GM23338 (cell line): ENCODE results near the gene SNTG2. TPM values are rescaled to one million over a fixed set of nuclear protein-coding genes. Genes with fewer than 3 reads are reported as not detected.

Experiments used
- ATAC-seq: fragments of 200-7000 bp; cut with Tn5 transposase; 3 replicates; pipeline ENCODE4 v1.9.1; 2020
- DNase-seq: peaks from one replicate; pipeline ENCODE4 v3.0.0-alpha.2; 2015; ENCODE audit warnings: low spot score
- H2AFZ ChIP-seq: fragments of 200-600 bp; sonication (generic); 2 replicates; pipeline ENCODE4 v1.8.0; 2016; ENCODE audit warnings: antibody characterized with exemption, mild to moderate bottlenecking, moderate library complexity
- H3F3A ChIP-seq: fragments of 200-600 bp; sonication (generic); replicated peaks from 2 replicates; pipeline ENCODE4 v1.8.0; 2017; ENCODE audit warnings: antibody characterized with exemption, mixed run types, low read depth
- H3K27ac ChIP-seq: fragments of 200-600 bp; sonication (generic); 2 replicates; pipeline ENCODE4 v1.6.1; 2016; ENCODE audit warnings: low read depth
- H3K27me3 ChIP-seq: fragments of 200-600 bp; sonication (generic); 2 replicates; pipeline ENCODE4 v1.8.0; 2016; ENCODE audit warnings: mild to moderate bottlenecking, mixed run types, moderate library complexity; ENCODE audit not compliant: insufficient read depth
- H3K36me3 ChIP-seq: fragments of 200-600 bp; sonication (generic); 2 replicates; pipeline ENCODE4 v1.8.0; 2016; ENCODE audit warnings: mild to moderate bottlenecking; ENCODE audit not compliant: insufficient read depth
- H3K4me1 ChIP-seq: fragments of 200-600 bp; sonication (generic); 2 replicates; pipeline ENCODE4 v1.8.0; 2016; ENCODE audit warnings: mild to moderate bottlenecking, moderate library complexity; ENCODE audit not compliant: insufficient read depth
- H3K4me2 ChIP-seq: fragments of 200-600 bp; sonication (generic); 2 replicates; pipeline ENCODE4 v1.7.1; 2017; ENCODE audit warnings: mixed run types
- H3K4me3 ChIP-seq: fragments of 200-600 bp; sonication (generic); 2 replicates; pipeline ENCODE4 v1.6.1; 2016; ENCODE audit warnings: mixed run types
- H3K79me2 ChIP-seq: fragments of 200-600 bp; sonication (generic); replicated peaks from 2 replicates; pipeline ENCODE4 v1.8.0; 2017; ENCODE audit warnings: mild to moderate bottlenecking; ENCODE audit not compliant: insufficient read depth
- H3K9me2 ChIP-seq: fragments of 200-600 bp; sonication (generic); 2 replicates; pipeline ENCODE4 v1.8.0; 2017; ENCODE audit not compliant: insufficient read depth
- H4K20me1 ChIP-seq: fragments of 200-600 bp; sonication (generic); replicated peaks from 2 replicates; pipeline ENCODE4 v1.8.0; 2017; ENCODE audit warnings: mild to moderate bottlenecking; ENCODE audit not compliant: insufficient read depth
- H3K27ac Mint-ChIP-seq: 2 replicates; pipeline ENCODE4 v1.8.0; 2020; ENCODE audit warnings: inconsistent platforms, mild to moderate bottlenecking, moderate library complexity, mixed read lengths
- H3K27me3 Mint-ChIP-seq: 3 replicates; pipeline ENCODE4 v1.8.0; 2022; ENCODE audit warnings: low read depth, mild to moderate bottlenecking, moderate library complexity, mixed read lengths, inconsistent platforms; ENCODE audit not compliant: insufficient read depth, poor library complexity
- H3K36me3 Mint-ChIP-seq: 3 replicates; pipeline ENCODE4 v1.8.0; 2021; ENCODE audit warnings: low read depth, mild to moderate bottlenecking, inconsistent platforms, moderate library complexity, mixed read lengths
- H3K4me1 Mint-ChIP-seq: 3 replicates; pipeline ENCODE4 v1.8.0; 2020; ENCODE audit warnings: mild to moderate bottlenecking, inconsistent platforms, mixed read lengths
- H3K4me3 Mint-ChIP-seq: 3 replicates; pipeline ENCODE4 v1.8.0; 2021; ENCODE audit warnings: moderate library complexity, mild to moderate bottlenecking, inconsistent platforms, mixed read lengths
- H3K9me3 Mint-ChIP-seq: 3 replicates; pipeline ENCODE4 v1.8.0; 2020; ENCODE audit warnings: moderate library complexity, mild to moderate bottlenecking, inconsistent platforms, mixed read lengths
- ETS1 ChIP-seq: IDR thresholded peaks from 2 replicates; pipeline ENCODE4 v1.6.1; 2016; ENCODE audit warnings: antibody characterized with exemption
- JUNB ChIP-seq: IDR thresholded peaks from one replicate; pipeline ENCODE4 v1.6.1; 2016; ENCODE audit warnings: antibody characterized with exemption; ENCODE audit not compliant: unreplicated experiment
- ZNF114 ChIP-seq: fragments of 250-450 bp; sonication (Bioruptor Pico); IDR thresholded peaks from 2 replicates; pipeline ENCODE4 v1.5.0; 2020; ENCODE audit warnings: mild to moderate bottlenecking, moderate library complexity
- ZNF331 ChIP-seq: fragments of 250-450 bp; sonication (Bioruptor Pico); IDR thresholded peaks from 2 replicates; pipeline ENCODE4 v1.5.0; 2020; ENCODE audit warnings: low read depth, mild to moderate bottlenecking, moderate library complexity
- polyA plus RNA-seq: library from polyadenylated mRNA; unstranded; fragments of >200 nt; fragmentation: Nextera tagmentation; extraction: Ambion mirVana; gene quantifications from 2 replicates; pipeline ENCODE4 v1.2.1, GENCODE V29; 2016
- total RNA-seq: library from RNA; depleted of rRNA; stranded (reverse); fragments of >200 nt; shearing (Covaris generic); gene quantifications from 2 replicates; pipeline ENCODE4 v1.2.3, GENCODE V29; 2014
- TF ChIP-seq, protein P1 (sequence below): IDR thresholded peaks from one replicate; pipeline ENCODE4 v1.6.1; 2018; ENCODE audit warnings: antibody characterized with exemption; ENCODE audit not compliant: unreplicated experiment

The SNTG2 gene
- total and polyA plus RNA-seq, 2 experiments from 2014 or later, result 27.5 to 60.4 TPM

GRCh38 chr2:1053786-1054185 is 103.1 kb downstream of the SNTG2 start:
- peak overlapping the region; percentile 64 for H3K4me2 ChIP-seq
- ATAC-seq (no peak), DNase-seq (no peak)
- TF ChIP-seq, protein P1, sequence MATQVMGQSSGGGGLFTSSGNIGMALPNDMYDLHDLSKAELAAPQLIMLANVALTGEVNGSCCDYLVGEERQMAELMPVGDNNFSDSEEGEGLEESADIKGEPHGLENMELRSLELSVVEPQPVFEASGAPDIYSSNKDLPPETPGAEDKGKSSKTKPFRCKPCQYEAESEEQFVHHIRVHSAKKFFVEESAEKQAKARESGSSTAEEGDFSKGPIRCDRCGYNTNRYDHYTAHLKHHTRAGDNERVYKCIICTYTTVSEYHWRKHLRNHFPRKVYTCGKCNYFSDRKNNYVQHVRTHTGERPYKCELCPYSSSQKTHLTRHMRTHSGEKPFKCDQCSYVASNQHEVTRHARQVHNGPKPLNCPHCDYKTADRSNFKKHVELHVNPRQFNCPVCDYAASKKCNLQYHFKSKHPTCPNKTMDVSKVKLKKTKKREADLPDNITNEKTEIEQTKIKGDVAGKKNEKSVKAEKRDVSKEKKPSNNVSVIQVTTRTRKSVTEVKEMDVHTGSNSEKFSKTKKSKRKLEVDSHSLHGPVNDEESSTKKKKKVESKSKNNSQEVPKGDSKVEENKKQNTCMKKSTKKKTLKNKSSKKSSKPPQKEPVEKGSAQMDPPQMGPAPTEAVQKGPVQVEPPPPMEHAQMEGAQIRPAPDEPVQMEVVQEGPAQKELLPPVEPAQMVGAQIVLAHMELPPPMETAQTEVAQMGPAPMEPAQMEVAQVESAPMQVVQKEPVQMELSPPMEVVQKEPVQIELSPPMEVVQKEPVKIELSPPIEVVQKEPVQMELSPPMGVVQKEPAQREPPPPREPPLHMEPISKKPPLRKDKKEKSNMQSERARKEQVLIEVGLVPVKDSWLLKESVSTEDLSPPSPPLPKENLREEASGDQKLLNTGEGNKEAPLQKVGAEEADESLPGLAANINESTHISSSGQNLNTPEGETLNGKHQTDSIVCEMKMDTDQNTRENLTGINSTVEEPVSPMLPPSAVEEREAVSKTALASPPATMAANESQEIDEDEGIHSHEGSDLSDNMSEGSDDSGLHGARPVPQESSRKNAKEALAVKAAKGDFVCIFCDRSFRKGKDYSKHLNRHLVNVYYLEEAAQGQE, result no peak
- H3K79me2 ChIP-seq, result peaks cover 61% of the 10 kb centered on the region
- H3K27ac ChIP-seq, result no peak overlapping the region
- H3K4me1 ChIP-seq, result peaks cover 29% of the 10 kb centered on the region
- H3K9me2 ChIP-seq, result no peaks in the 10 kb centered on the region
- peaks cover 4% of the 10 kb centered on the region for H3K27me3 Mint-ChIP-seq
- H3K36me3 Mint-ChIP-seq, result peaks cover 28% of the 10 kb centered on the region
- H3K4me1 Mint-ChIP-seq, result peaks cover 43% of the 10 kb centered on the region
- no peaks in the 10 kb centered on the region for H3F3A ChIP-seq
- H2AFZ ChIP-seq, result no peak overlapping the region
- H3K9me3 Mint-ChIP-seq, result peaks cover 23% of the 10 kb centered on the region
- 0 out of 2 replicates have a peak, but pooled peaks cover 2% of the 10 kb centered on the region for H3K27me3 ChIP-seq
- H3K36me3 ChIP-seq, result no peaks in the 10 kb centered on the region
- H3K4me3 Mint-ChIP-seq, result no peak overlapping the region
- no peak overlapping the region for H3K27ac Mint-ChIP-seq
- H4K20me1 ChIP-seq, result peaks cover 32% of the 10 kb centered on the region
- H3K4me3 ChIP-seq, result no peak overlapping the region

DNA sequence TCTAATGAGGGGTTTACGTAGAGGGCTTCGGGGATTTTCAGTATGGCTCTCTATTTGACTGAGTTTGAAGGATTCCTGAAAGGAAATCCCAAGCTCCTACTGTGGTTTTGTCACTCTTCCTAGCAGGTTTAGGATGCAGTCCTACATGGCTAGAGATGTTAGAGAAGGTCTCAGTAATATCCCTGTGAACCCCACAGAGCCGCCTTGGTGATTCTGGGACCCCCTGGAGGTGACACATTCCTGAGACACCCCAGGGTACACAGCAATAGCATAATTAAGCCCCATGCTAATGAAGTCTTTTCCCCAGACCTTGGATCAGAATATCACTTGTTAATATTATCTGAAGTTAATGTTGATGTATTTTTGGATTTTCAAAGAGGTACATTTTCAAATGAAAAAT is 103.8 kb downstream of the SNTG2 start:
- H3K27me3 ChIP-seq, result 0 out of 2 replicates have a peak, but pooled peaks cover 2% of the 10 kb centered on the region
- peaks cover 17% of the 10 kb centered on the region for H3K9me3 Mint-ChIP-seq
- TF ChIP-seq ETS1, result no peak
- no peak for TF ChIP-seq ZNF331 (CRISPR knock-in tag)
- no peak for TF ChIP-seq ZNF114
- TF ChIP-seq JUNB, result no peak
- H3K36me3 Mint-ChIP-seq, result peaks cover 21% of the 10 kb centered on the region
- H3K4me1 ChIP-seq, result peaks cover 29% of the 10 kb centered on the region
- 0 out of 2 replicates have a peak overlapping the region, but pooled peaks have one; percentile 4 for H3K4me3 ChIP-seq
- peaks cover 4% of the 10 kb centered on the region for H3K27me3 Mint-ChIP-seq
- no peaks in the 10 kb centered on the region for H3K9me2 ChIP-seq
- H3F3A ChIP-seq, result no peaks in the 10 kb centered on the region
- no peak overlapping the region for H3K27ac ChIP-seq
- H2AFZ ChIP-seq, result no peak overlapping the region
- no peak for DNase-seq
- H3K4me2 ChIP-seq, result peak overlapping the region; percentile 77
- peak; percentile 54 for ATAC-seq
- no peak overlapping the region for H3K27ac Mint-ChIP-seq
- H3K4me1 Mint-ChIP-seq, result peaks cover 43% of the 10 kb centered on the region
- no peak overlapping the region for H3K4me3 Mint-ChIP-seq
- H3K36me3 ChIP-seq, result no peaks in the 10 kb centered on the region
- peaks cover 55% of the 10 kb centered on the region for H3K79me2 ChIP-seq
- H4K20me1 ChIP-seq, result peaks cover 37% of the 10 kb centered on the region
